ENCODE measurements around the gene SERINC5.

The SERINC5 gene

DNA sequence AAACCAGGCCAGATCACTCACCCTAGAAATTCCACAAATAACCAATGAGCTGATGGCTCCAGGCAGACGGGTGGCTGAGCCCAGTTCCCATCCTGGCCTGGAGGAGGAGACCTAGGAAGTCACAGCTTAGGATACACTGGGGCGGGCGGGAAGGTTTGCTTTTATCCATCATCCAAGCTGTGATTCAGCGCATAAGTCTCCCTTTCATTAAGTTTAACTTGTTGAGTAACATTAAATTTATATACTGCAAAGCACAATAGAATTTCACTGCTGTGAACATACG is 165.0 kb downstream of the SERINC5 start:
- no peak for DNase-seq

GRCh38 chr5:80083101-80083890 is 172.6 kb downstream of the SERINC5 start:
- DNase-seq: peak; percentile 22

DNA sequence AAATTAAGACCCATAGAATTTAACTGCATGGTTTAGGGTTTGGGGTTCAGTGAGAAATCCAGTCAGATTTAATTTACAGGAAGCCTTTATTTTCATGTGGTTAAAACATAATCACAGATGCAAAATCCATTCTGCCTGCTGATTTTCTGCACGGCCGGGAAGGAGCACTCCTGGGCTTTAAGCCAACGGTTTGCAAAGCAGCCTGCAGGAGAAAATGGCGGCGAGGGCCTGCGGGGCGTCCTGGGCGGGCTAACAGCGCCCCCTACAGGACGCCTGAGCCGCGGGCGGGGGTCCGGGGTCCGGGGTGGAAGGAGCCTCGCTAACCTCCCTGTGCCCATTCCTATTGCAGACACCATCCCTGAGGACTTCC is 173.1 kb downstream of the SERINC5 start:
- peak; percentile 47 for DNase-seq

GRCh38 chr5:80082281-80082680 is 173.6 kb downstream of the SERINC5 start:
- no peak for DNase-seq

DNA sequence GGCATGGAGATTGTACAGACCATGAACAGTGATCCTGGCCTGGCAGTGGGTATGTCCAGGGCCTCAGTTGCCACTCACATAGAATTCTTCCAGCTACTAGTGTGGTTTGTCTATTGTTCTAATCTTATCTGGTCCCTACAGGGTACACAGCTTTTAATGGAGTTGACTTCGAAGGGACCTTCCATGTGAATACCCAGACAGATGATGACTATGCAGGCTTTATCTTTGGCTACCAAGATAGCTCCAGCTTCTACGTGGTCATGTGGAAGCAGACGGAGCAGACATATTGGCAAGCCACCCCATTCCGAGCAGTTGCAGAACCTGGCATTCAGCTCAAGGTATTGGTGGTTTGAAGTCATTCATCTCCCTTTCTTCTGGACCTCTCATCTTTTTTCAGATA is 176.9 kb downstream of the SERINC5 start:
- DNase-seq: no peak

- no peak for DNase-seq
Observed at GRCh38 chr5:80077051-80077714, 178.7 kb downstream of the SERINC5 start.

- no peak for DNase-seq
Observed at GRCh38 chr5:80076131-80077050, 179.5 kb downstream of the SERINC5 start.

DNA sequence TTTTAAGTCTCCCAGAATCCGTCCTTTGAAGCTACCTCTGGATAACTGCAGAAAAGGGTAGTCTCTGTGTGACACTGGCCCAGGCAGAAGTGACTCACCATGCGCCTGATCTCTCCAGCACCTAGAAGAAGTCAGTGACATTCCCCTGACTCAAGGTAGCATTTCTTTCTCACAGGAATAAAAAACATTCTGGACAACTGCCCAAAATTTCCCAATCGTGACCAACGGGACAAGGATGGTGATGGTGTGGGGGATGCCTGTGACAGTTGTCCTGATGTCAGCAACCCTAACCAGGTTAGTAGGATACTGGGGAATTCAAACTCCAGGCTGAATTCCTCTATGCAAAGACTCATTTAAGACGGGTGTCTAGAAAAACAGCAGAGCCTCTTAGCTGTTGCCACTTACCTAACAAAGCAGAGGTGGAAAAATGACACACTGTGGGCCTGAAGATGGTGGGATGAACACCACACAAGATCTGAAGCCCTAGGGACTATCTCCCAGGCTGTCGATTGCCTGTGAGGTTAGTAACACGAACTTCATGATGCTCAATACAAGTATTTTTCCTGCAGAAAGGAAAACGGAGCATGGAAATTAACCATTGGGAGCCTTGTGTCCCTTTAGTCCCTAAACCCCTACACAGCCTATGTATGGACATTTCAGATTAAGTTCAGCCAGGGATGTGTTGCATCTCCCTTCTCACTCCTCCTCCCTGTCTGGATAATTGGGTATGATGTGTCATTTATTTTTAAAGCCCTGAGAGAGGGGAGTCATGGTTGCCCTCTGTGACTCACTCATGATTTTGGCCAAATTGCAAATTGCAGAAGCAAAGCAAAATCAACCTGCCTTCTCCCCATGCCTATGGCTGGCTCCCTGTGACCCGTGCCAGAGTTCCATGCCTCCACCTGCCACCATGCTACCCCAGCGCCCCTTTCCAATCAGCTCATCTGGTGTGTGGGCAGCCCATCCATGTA is 183.5 kb downstream of the SERINC5 start:
- DNase-seq: no peak

DNA sequence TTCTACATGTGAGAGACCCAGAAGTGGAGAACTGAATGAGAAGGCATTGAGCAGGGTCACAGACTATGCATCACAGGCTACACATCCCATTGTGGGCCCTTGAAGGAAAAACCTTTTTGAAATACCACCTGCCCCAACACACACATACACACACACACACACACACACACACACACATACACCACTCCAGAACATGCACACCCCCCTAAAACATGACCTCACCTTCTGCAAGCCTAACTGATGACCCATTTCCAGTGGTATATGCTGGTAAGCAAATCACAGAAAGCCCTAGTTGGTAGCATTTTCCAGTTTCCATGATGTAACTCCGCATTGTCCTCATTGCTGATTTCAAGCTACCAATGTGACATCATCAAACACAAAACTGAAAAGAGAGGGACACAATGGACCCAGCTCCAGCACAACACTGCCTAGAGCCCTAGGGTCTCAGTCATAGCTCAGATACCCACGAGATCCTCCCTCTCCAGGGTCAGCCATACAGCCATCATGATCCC is 184.3 kb downstream of the SERINC5 start:
- DNase-seq: no peak

- no peak for DNase-seq
Observed at GRCh38 chr5:80070338-80071056, 185.4 kb downstream of the SERINC5 start.

- DNase-seq: no peak
Observed at GRCh38 chr5:80069918-80070318, 185.9 kb downstream of the SERINC5 start.

DNA sequence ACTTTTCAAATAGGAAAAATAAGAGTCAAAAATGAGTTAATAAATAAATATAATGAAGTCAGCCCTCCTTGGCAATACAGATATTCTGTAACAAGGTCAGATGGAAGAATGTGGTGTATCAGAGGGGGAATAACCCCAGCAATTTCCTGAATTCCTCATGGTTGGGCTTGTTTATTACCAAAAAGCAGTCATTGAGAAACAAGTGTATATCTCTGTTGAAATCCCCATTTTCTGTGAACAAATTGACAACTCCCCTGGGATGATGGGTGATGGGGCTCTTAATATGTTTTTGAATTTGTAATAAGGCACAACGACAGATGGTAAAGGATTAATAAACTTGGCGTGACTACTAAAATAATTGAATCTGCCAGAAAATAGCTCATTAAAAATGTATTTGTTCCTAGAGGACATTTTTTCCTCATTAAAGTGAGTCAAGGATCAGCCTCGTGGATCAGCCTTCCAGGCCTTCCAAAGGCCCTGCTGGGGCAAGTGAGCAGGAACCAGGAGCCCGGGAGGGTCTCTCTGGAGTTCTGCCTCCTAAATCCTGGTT is 186.5 kb downstream of the SERINC5 start:
- DNase-seq: no peak

GRCh38 chr5:80068775-80069174 is 187.1 kb downstream of the SERINC5 start:
- DNase-seq: no peak

DNA sequence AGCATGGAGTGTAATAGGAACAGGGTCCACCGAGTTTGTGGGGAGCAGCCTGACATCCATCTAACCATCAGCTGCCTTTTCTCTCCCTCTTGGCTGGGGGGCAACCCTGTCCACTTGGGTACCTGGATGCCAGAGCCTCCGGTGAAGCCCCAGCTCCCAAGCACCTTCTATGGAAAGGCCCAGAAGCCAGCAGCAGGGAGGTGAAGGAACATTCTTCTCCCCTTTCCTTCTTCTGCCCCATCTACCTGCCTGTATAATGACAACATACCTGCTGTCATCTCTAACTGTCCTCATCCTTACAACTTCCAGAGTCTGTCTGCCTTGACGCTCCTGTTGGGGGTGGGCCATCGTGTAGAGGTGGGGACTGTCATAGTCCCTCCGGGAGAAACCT is 187.6 kb downstream of the SERINC5 start:
- DNase-seq: no peak

DNA sequence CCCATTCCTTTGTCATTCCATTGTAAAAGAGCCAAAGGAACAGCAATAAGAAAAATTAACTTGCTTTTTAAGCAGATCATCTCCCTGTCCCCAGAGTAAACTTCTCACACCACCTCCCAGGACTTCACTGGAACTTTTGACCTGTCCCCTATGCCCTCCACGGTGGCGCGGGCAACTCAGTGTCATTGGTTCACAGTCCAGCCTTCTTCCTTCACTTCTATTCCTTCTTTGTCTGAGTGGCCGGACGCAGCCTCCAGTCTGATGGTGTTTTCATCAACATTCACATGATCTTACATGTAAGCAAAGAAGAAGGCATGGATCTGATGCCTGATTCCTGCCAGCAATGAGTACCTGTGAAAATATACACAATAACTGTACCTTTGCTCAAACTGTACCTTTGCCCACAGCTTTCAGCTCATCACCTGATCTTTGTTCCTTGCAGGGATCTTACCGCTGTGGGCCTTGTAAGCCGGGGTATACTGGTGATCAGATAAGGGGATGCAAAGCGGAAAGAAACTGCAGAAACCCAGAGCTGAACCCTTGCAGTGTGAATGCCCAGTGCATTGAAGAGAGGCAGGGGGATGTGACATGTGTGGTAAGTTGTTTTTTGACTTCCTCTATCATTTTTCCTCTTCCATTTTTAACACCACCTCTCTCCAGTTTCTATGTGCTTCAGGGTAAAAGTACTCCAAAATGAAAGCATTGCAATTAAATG is 188.2 kb downstream of the SERINC5 start:
- DNase-seq: no peak

- no peak for DNase-seq
Observed at GRCh38 chr5:80067016-80067415, 188.8 kb downstream of the SERINC5 start.

DNA sequence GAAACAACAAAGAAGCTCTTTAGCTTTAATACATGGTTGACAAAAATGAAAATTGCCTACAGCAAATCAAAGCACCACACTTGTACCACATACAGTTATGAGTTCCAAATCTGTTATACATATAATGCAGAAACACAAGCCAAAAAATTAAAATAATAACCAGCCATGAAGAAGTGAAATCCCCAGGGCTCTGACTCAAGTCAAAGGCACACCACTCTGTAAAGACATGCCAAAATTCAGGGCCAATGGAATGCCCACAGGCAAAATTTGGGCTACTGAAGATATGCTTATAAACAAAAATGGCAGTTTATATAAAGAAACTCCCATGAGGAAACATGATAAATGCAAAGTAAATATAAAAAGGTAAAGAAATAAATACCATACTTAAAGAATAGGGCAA is 191.7 kb downstream of the SERINC5 start:
- DNase-seq: no peak

Data from NCI-H2081 treated with DMSO at 0.1 percent for 48 hours (cell line).